ENCODE measurements around the gene MT2A. TPM values are rescaled to one million over a fixed set of nuclear protein-coding genes. Genes with fewer than 3 reads are reported as not detected.

Gene MT2A
- total and polyA plus RNA-seq, 2 donors (not counting 1 experiment from before 2014, with no cell fraction given), result 3.1 to 14.4 TPM

DNA sequence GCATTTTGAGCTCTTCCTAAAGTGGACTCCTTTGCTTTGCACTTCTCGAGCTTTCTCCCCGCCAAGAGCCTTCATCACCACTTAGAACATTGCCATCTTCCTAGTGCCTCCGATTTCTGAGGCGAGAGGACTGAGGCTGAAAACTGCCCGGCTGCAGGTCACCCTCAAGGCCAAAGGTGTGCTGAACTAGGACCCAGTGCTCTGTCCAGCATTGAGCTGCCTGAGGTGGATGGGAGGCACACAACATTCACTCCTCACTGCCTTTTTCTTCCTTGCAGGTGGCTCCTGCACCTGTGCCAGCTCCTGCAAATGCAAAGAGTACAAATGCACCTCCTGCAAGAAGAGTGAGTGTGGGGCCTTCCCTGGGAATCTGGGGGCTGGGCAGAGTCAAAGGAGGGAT, 35.4 kb downstream of the MT2A start:
- ATAC-seq (ENCODE audit: low read depth), result no peak
- peaks cover 72% of the 10 kb centered on the region for H3K27me3 Mint-ChIP-seq
- ChIA-PET POLR2A (interaction anchor here (0.6 to 1.4 kb wide), 2 partner anchors 35 to 274 kb away, joined by 3 to 9 read pairs; partner anchors contain the start of gene MT2A), CTCF (interaction anchor here (0.7 to 2.1 kb wide), 7 partner anchors 9 to 130 kb away, joined by 3 to 12 read pairs (median 5); partner anchors contain the start of gene MT1B)
- no peak overlapping the region for H3K27ac Mint-ChIP-seq
- Histone ChIP-seq H3K4me3 (ENCODE audit: control extremely low read depth in 1 of 5, extremely low read depth in 1 of 5, insufficient read depth in 1 of 5, low read depth in 2 of 5, low read length in 4 of 5) (peak overlapping the region in 2 of 5 experiments; percentile 33), H3K36me3 (replicated peaks in 1 of 2; ENCODE audit: control extremely low read depth in 1 of 2, control insufficient read depth in 1 of 2, extremely low read depth in 1 of 2, insufficient read depth in 2 of 2, low read length in 1 of 2) (no peaks in the 10 kb centered on the region), H3K27me3 (replicated peaks in 1 of 4; ENCODE audit: control extremely low read depth in 1 of 4, control insufficient read depth in 3 of 4, insufficient read depth in 4 of 4, low read length in 3 of 4) (peaks cover 0 to 68% (median 21%) of the 10 kb centered on the region in 4 experiments), H4K20me1 (ENCODE audit: control insufficient read depth, insufficient read depth, low read length, poor library complexity, severe bottlenecking) (no peaks in the 10 kb centered on the region), H3K9me3 (ENCODE audit: control extremely low read depth in 1 of 3, control insufficient read depth in 2 of 3, insufficient read depth in 1 of 3, low read length in 2 of 3) (peaks cover 0 to 4% (median 0%) of the 10 kb centered on the region in 3 donors), H3K9ac (ENCODE audit: low read length) (peak overlapping the region; percentile 40), H3K4me2 (replicated peaks; ENCODE audit: low read depth, low read length, poor library complexity, severe bottlenecking) (peak overlapping the region; percentile 65), H3K79me2 (ENCODE audit: control insufficient read depth, insufficient read depth, low read length) (no peaks in the 10 kb centered on the region), H3K27ac (ENCODE audit: low read length in 2 of 2) (no peak overlapping the region), H3K4me1 (ENCODE audit: control insufficient read depth in 2 of 2, insufficient read depth in 2 of 2, low read length in 2 of 2) (peaks cover 14 to 16% of the 10 kb centered on the region in 2 donors), H2AFZ (ENCODE audit: insufficient read depth, low read depth, low read length, poor library complexity, severe bottlenecking) (no peak overlapping the region)
- TF ChIP-seq EZH2 (IDR thresholded peaks at IDR 0.05; ENCODE audit: borderline replicate concordance, insufficient read depth, low read depth, low read length, poor library complexity, severe bottlenecking), result no peak
- TF ChIP-seq CTCF (IDR thresholded peaks at IDR 0.05), result no peak
- intact Hi-C loops (cut with micrococcal nuclease), result loop anchor here (1.0 kb wide), 2 partner anchors 13 to 36 kb away; partner anchors contain the start of genes MT1F and MT2A
- peak overlapping the region; percentile 67 for H3K4me3 Mint-ChIP-seq
- no peaks in the 10 kb centered on the region for H3K9me3 Mint-ChIP-seq (ENCODE audit: insufficient read depth)
- no peak for DNase-seq
- WGBS (ENCODE audit: insufficient coverage), result 53% methylated on average over 5 of the region's 5 CpGs
- H3K4me1 Mint-ChIP-seq, result peaks cover 15% of the 10 kb centered on the region

DNA sequence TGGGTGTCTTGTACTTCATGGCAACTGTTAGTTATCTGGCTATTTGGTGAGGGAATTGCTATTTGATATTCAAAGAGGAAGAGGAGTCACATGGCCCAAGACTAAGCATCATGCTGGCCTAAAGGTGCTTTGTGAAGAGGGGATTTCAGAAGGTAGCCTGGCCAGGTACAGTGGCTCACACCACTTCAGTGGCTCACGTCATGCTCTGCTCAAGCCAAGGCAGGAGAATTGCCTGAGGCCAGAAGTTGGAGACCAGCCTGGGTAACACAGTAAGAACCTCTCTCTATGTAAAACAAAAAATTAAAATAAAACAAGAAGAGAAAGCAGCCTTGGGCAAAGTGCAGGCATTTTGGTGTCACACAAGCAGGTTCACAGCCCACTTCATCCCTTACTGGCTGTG, 36.9 kb downstream of the MT2A start:
- Histone ChIP-seq H3K4me1 (ENCODE audit: control insufficient read depth in 2 of 2, insufficient read depth in 2 of 2, low read length in 2 of 2) (peaks cover 14 to 16% of the 10 kb centered on the region in 2 donors), H3K4me3 (ENCODE audit: control extremely low read depth in 1 of 5, extremely low read depth in 1 of 5, insufficient read depth in 1 of 5, low read depth in 2 of 5, low read length in 4 of 5) (no peak overlapping the region), H3K9ac (ENCODE audit: low read length) (no peak overlapping the region), H4K20me1 (ENCODE audit: control insufficient read depth, insufficient read depth, low read length, poor library complexity, severe bottlenecking) (no peaks in the 10 kb centered on the region), H3K27ac (ENCODE audit: low read length in 2 of 2) (no peak overlapping the region), H3K4me2 (replicated peaks; ENCODE audit: low read depth, low read length, poor library complexity, severe bottlenecking) (no peak overlapping the region), H3K9me3 (ENCODE audit: control extremely low read depth in 1 of 3, control insufficient read depth in 2 of 3, insufficient read depth in 1 of 3, low read length in 2 of 3) (peaks cover 0 to 4% (median 0%) of the 10 kb centered on the region in 3 donors), H3K27me3 (replicated peaks in 1 of 4; ENCODE audit: control extremely low read depth in 1 of 4, control insufficient read depth in 3 of 4, insufficient read depth in 4 of 4, low read length in 3 of 4) (peaks cover 0 to 56% (median 15%) of the 10 kb centered on the region in 4 experiments), H3K36me3 (replicated peaks in 1 of 2; ENCODE audit: control extremely low read depth in 1 of 2, control insufficient read depth in 1 of 2, extremely low read depth in 1 of 2, insufficient read depth in 2 of 2, low read length in 1 of 2) (no peaks in the 10 kb centered on the region), H3K79me2 (ENCODE audit: control insufficient read depth, insufficient read depth, low read length) (no peaks in the 10 kb centered on the region), H2AFZ (ENCODE audit: insufficient read depth, low read depth, low read length, poor library complexity, severe bottlenecking) (no peak overlapping the region)
- Mint-ChIP-seq H3K27me3 (peaks cover 57% of the 10 kb centered on the region), H3K9me3 (ENCODE audit: insufficient read depth) (no peaks in the 10 kb centered on the region), H3K4me1 (peaks cover 15% of the 10 kb centered on the region), H3K27ac (no peak overlapping the region), H3K4me3 (no peak overlapping the region)
- intact Hi-C loops (cut with micrococcal nuclease), result no loop called here
- TF ChIP-seq EZH2 (IDR thresholded peaks at IDR 0.05; ENCODE audit: borderline replicate concordance, insufficient read depth, low read depth, low read length, poor library complexity, severe bottlenecking) (no peak), CTCF (IDR thresholded peaks at IDR 0.05) (no peak)
- ATAC-seq (ENCODE audit: low read depth) (no peak), DNase-seq (no peak)
- ChIA-PET POLR2A (no interaction called here), CTCF (interaction anchor here (2.1 kb wide), 1 partner anchor 57 kb away, joined by 12 read pairs; no protein-coding TSS in a partner anchor)
- no CpG with 5 or more reads among the region's 1 CpG for WGBS (ENCODE audit: insufficient coverage)
